K562 (cell line): ENCODE data around the gene RABGAP1. TPM values are rescaled to one million over a fixed set of nuclear protein-coding genes. Genes with fewer than 3 reads are reported as not detected.

Source experiments
- GABPB2 ChIP-seq: fragments of 250-450 bp; sonication (Bioruptor Pico); conservative IDR thresholded peaks from 2 replicates; pipeline ENCODE4 v1.5.1; 2021; ENCODE audit warnings: mild to moderate bottlenecking
- ILF3 ChIP-seq: fragments of 450-650 bp; IDR thresholded peaks from 2 replicates; pipeline ENCODE4 v1.6.1; 2018; ENCODE audit warnings: antibody characterized with exemption, mild to moderate bottlenecking, moderate library complexity, borderline replicate concordance
- MXI1 ChIP-seq: IDR thresholded peaks from 2 replicates; pipeline ENCODE4 v1.6.1; 2011; ENCODE audit warnings: low read depth, mild to moderate bottlenecking, improper control_type of control experiment, low read length
- PHF21A ChIP-seq: fragments of 450-650 bp; IDR thresholded peaks from 2 replicates; pipeline ENCODE4 v1.6.1; 2017; ENCODE audit warnings: low read depth, borderline replicate concordance
- POLR2H ChIP-seq: IDR thresholded peaks from 2 replicates; pipeline ENCODE4 v1.6.1; 2016; ENCODE audit warnings: missing genetic modification characterization, low read depth, mild to moderate bottlenecking, control low read depth, missing compliant biosample characterization, moderate library complexity
- SRSF1 ChIP-seq: fragments of 200-400 bp; formaldehyde crosslinking; IDR thresholded peaks from 2 replicates; pipeline ENCODE4 v1.6.1; 2017; ENCODE audit warnings: mild to moderate bottlenecking, low read depth, low read length, moderate library complexity
- ZFP1 ChIP-seq: fragments of 450-650 bp; formaldehyde crosslinking; IDR thresholded peaks from 2 replicates; pipeline ENCODE4 v1.4.0; 2020; ENCODE audit warnings: mild to moderate bottlenecking, mixed read lengths
- polyA plus RNA-seq, 8 experiments: library from polyadenylated mRNA; depleted of rRNA in 4 of 8; stranded (reverse) in 5 of 8; unstranded in 3 of 8; fragments of >200 nt; fragmentation: Nextera tagmentation in 2 of 8; fragmentation: Illumina TruSeq in 1 of 8; extraction: Ambion mirVana in 2 of 8; extraction: Trizol in 1 of 8; gene quantifications; 2 replicates each; pipeline versions ENCODE4 v1.2.1 to v1.2.3, GENCODE V29; 2011 to 2014; ENCODE audit warnings: inconsistent platforms in 1 of 8, missing spikeins in 1 of 8
- total RNA-seq, 7 experiments: library from RNA; depleted of rRNA in 6 of 7; stranded (reverse); fragments of >200 nt in 6 of 7; fragmentation: Illumina TruSeq in 2 of 7; extraction: Trizol in 2 of 7; gene quantifications; 2 replicates each; pipeline versions ENCODE4 v1.2.1 to v1.2.3, GENCODE V29; 2011 to 2021; ENCODE audit warnings: low replicate concordance in 1 of 7
- TF ChIP-seq, protein P1 (sequence below): fragments of 200-600 bp; sonication (generic); IDR thresholded peaks from one replicate; pipeline ENCODE4 v1.6.1; 2012; ENCODE audit warnings: mild to moderate bottlenecking, low read depth, low read length, inconsistent platforms
- TF ChIP-seq, protein P2 (sequence below): fragments of 250-450 bp; sonication (Bioruptor Pico); IDR thresholded peaks from 2 replicates; pipeline ENCODE4 v1.5.0; 2021
- TF ChIP-seq, protein P3 (sequence below): fragments of 250-450 bp; sonication (Bioruptor Pico); IDR thresholded peaks from 2 replicates; pipeline ENCODE4 v1.4.0; 2020; ENCODE audit warnings: mild to moderate bottlenecking, moderate library complexity

RABGAP1 gene
- total and polyA plus RNA-seq, 9 of the 15 experiments (the other 6 are each of a cell fraction or from before 2014, with no cell fraction given): 1.5 to 22.7 (median 13.1) TPM

DNA sequence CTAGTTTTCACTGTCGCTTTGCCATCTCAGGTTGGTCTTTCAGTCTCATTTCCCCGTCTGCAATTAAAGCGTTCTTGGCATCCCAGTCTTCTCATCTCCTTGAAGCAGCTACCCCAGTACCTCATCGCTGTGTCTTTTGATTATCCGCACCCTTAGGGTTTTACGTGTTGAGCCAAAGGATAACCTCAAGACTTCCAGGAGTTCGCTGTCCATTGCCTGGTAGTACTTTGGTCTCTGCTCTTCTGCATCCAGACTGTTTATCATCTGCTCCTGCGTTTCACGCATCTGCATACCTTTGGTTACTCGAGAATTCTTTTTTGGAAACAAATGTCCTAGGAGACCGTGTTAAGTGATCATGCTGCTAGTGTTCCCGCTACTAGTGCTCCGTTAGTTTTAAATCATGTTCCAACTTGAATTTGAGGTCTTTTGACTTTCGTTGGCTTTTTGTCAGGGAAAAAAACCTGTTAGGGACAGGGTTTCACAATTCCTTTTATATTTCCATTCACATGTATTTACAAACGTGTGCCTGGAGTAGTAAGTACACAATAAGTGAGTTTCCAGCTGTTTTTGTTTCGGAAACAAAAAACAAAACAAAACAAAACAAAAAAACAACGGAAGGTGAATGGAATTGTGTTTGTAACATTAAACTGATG, 888 bp downstream of the RABGAP1 start (continued):
- TF ChIP-seq, protein P1, sequence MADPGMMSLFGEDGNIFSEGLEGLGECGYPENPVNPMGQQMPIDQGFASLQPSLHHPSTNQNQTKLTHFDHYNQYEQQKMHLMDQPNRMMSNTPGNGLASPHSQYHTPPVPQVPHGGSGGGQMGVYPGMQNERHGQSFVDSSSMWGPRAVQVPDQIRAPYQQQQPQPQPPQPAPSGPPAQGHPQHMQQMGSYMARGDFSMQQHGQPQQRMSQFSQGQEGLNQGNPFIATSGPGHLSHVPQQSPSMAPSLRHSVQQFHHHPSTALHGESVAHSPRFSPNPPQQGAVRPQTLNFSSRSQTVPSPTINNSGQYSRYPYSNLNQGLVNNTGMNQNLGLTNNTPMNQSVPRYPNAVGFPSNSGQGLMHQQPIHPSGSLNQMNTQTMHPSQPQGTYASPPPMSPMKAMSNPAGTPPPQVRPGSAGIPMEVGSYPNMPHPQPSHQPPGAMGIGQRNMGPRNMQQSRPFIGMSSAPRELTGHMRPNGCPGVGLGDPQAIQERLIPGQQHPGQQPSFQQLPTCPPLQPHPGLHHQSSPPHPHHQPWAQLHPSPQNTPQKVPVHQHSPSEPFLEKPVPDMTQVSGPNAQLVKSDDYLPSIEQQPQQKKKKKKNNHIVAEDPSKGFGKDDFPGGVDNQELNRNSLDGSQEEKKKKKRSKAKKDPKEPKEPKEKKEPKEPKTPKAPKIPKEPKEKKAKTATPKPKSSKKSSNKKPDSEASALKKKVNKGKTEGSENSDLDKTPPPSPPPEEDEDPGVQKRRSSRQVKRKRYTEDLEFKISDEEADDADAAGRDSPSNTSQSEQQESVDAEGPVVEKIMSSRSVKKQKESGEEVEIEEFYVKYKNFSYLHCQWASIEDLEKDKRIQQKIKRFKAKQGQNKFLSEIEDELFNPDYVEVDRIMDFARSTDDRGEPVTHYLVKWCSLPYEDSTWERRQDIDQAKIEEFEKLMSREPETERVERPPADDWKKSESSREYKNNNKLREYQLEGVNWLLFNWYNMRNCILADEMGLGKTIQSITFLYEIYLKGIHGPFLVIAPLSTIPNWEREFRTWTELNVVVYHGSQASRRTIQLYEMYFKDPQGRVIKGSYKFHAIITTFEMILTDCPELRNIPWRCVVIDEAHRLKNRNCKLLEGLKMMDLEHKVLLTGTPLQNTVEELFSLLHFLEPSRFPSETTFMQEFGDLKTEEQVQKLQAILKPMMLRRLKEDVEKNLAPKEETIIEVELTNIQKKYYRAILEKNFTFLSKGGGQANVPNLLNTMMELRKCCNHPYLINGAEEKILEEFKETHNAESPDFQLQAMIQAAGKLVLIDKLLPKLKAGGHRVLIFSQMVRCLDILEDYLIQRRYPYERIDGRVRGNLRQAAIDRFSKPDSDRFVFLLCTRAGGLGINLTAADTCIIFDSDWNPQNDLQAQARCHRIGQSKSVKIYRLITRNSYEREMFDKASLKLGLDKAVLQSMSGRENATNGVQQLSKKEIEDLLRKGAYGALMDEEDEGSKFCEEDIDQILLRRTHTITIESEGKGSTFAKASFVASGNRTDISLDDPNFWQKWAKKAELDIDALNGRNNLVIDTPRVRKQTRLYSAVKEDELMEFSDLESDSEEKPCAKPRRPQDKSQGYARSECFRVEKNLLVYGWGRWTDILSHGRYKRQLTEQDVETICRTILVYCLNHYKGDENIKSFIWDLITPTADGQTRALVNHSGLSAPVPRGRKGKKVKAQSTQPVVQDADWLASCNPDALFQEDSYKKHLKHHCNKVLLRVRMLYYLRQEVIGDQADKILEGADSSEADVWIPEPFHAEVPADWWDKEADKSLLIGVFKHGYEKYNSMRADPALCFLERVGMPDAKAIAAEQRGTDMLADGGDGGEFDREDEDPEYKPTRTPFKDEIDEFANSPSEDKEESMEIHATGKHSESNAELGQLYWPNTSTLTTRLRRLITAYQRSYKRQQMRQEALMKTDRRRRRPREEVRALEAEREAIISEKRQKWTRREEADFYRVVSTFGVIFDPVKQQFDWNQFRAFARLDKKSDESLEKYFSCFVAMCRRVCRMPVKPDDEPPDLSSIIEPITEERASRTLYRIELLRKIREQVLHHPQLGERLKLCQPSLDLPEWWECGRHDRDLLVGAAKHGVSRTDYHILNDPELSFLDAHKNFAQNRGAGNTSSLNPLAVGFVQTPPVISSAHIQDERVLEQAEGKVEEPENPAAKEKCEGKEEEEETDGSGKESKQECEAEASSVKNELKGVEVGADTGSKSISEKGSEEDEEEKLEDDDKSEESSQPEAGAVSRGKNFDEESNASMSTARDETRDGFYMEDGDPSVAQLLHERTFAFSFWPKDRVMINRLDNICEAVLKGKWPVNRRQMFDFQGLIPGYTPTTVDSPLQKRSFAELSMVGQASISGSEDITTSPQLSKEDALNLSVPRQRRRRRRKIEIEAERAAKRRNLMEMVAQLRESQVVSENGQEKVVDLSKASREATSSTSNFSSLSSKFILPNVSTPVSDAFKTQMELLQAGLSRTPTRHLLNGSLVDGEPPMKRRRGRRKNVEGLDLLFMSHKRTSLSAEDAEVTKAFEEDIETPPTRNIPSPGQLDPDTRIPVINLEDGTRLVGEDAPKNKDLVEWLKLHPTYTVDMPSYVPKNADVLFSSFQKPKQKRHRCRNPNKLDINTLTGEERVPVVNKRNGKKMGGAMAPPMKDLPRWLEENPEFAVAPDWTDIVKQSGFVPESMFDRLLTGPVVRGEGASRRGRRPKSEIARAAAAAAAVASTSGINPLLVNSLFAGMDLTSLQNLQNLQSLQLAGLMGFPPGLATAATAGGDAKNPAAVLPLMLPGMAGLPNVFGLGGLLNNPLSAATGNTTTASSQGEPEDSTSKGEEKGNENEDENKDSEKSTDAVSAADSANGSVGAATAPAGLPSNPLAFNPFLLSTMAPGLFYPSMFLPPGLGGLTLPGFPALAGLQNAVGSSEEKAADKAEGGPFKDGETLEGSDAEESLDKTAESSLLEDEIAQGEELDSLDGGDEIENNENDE: no peak
- TF ChIP-seq MXI1: no peak
- TF ChIP-seq POLR2H (tag): no peak
- TF ChIP-seq ZFP1 (CRISPR knock-in tag): no peak
- no peak for TF ChIP-seq GABPB2
- TF ChIP-seq, protein P2, sequence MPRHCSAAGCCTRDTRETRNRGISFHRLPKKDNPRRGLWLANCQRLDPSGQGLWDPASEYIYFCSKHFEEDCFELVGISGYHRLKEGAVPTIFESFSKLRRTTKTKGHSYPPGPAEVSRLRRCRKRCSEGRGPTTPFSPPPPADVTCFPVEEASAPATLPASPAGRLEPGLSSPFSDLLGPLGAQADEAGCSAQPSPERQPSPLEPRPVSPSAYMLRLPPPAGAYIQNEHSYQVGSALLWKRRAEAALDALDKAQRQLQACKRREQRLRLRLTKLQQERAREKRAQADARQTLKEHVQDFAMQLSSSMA (CRISPR knock-in tag): no peak
- TF ChIP-seq, protein P3, sequence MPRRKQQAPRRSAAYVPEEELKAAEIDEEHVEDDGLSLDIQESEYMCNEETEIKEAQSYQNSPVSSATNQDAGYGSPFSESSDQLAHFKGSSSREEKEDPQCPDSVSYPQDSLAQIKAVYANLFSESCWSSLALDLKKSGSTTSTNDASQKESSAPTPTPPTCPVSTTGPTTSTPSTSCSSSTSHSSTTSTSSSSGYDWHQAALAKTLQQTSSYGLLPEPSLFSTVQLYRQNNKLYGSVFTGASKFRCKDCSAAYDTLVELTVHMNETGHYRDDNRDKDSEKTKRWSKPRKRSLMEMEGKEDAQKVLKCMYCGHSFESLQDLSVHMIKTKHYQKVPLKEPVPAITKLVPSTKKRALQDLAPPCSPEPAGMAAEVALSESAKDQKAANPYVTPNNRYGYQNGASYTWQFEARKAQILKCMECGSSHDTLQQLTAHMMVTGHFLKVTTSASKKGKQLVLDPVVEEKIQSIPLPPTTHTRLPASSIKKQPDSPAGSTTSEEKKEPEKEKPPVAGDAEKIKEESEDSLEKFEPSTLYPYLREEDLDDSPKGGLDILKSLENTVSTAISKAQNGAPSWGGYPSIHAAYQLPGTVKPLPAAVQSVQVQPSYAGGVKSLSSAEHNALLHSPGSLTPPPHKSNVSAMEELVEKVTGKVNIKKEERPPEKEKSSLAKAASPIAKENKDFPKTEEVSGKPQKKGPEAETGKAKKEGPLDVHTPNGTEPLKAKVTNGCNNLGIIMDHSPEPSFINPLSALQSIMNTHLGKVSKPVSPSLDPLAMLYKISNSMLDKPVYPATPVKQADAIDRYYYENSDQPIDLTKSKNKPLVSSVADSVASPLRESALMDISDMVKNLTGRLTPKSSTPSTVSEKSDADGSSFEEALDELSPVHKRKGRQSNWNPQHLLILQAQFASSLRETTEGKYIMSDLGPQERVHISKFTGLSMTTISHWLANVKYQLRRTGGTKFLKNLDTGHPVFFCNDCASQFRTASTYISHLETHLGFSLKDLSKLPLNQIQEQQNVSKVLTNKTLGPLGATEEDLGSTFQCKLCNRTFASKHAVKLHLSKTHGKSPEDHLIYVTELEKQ: no peak
- TF ChIP-seq PHF21A: no peak
- TF ChIP-seq ILF3: no peak
- TF ChIP-seq SRSF1: no peak
